Measurements from ENCODE around the gene HEXA.

Gene HEXA

DNA sequence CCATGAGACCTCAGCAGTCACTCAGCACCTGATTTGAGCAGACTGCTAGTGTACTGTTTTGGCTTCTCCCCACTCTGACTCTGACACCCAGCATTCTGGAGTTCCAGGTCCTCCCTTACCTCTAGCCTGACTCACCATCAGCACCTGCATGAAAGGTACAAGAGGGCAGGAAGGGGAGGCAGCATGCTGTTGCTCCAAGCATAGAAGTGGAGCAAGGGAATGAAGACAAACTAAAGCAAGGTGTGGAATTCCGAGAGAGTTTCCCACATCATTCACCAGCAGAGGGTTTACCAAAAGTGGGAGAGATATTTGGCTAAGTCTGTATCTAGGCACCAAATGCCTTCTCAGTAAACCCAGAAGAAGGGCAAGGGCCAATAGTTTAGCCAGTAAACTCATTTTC, 21.3 kb downstream of the HEXA start:
- no peak overlapping the region for H4K8ac ChIP-seq (ENCODE audit: low read depth, low read length)
- H3K27ac ChIP-seq (replicated peaks; ENCODE audit: low read length) = no peak overlapping the region
- no peak overlapping the region for H3K4ac ChIP-seq (ENCODE audit: low read length)
- H2AFZ ChIP-seq (ENCODE audit: low read length) = no peak overlapping the region
- H2BK12ac ChIP-seq (ENCODE audit: low read length) = no peak overlapping the region
- no peak overlapping the region for H3K9ac ChIP-seq (ENCODE audit: low read depth, low read length, poor library complexity)
- H4K91ac ChIP-seq (ENCODE audit: low read depth, low read length, poor library complexity) = no peak overlapping the region
- no peaks in the 10 kb centered on the region for H3K9me3 ChIP-seq (replicated peaks in 1 of 2; ENCODE audit: control insufficient read depth in 2 of 2, insufficient read depth in 1 of 2, low read depth in 1 of 2, low read length in 2 of 2)
- H3K23ac ChIP-seq (ENCODE audit: low read depth, low read length, poor library complexity) = no peak overlapping the region
- no peak overlapping the region for H2BK120ac ChIP-seq (ENCODE audit: low read depth, low read length)
- H3K79me1 ChIP-seq (ENCODE audit: low read depth, low read length) = no peaks in the 10 kb centered on the region
- no peak overlapping the region for H2BK5ac ChIP-seq (ENCODE audit: low read length)
- WGBS, 2 donors (ENCODE audit: extremely low coverage in 2 of 2, insufficient read length in 2 of 2, insufficient replicate concordance in 1 of 2) = no CpG with 5 or more reads among the region's 1 CpG
- H3K14ac ChIP-seq (ENCODE audit: low read length) = no peak overlapping the region
- peaks cover 11 to 67% of the 10 kb centered on the region in 2 donors for H3K36me3 ChIP-seq (replicated peaks in 1 of 2; ENCODE audit: control insufficient read depth in 2 of 2, insufficient read depth in 2 of 2, low read length in 2 of 2)
- DNase-seq (ENCODE audit: low spot score) = no peak
- no peak overlapping the region for H3K18ac ChIP-seq (ENCODE audit: low read length)
- H2AK5ac ChIP-seq (ENCODE audit: low read depth, low read length) = no peak overlapping the region
- H3K4me2 ChIP-seq (ENCODE audit: insufficient read depth, low read length, poor library complexity, severe bottlenecking) = no peak overlapping the region
- no peaks in the 10 kb centered on the region for H3K4me1 ChIP-seq (ENCODE audit: control insufficient read depth in 2 of 2, insufficient read depth in 1 of 2, low read depth in 1 of 2, low read length in 2 of 2)
- no peak overlapping the region for H2BK15ac ChIP-seq (ENCODE audit: low read length)
- no peak overlapping the region for H3K4me3 ChIP-seq (ENCODE audit: low read length in 2 of 2)
- H3K27me3 ChIP-seq (ENCODE audit: control insufficient read depth in 3 of 3, insufficient read depth in 3 of 3, low read depth in 1 of 3, low read length in 3 of 3) = no peaks in the 10 kb centered on the region

DNA sequence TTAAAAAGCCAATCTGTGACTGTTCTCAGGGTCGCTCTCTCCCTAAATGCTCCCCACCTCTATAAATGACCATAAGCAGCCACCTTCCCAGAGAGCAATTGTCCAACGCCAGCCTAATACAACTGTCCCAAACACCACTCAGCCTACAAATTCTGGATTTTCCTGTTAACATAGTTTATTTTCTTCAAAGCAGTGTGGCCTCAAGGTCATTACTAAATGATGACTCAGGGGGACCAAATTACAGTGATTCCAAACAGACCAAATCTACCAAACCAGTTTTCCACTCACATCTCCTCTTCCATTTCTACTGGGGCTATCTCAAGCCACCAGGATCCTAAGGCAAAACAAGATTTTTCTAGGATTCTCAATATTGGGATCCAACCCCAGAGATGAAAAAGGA, 22.5 kb downstream of the HEXA start:
- Histone ChIP-seq H2AFZ (ENCODE audit: low read length) (no peak overlapping the region), H4K8ac (ENCODE audit: low read depth, low read length) (no peak overlapping the region), H2BK5ac (ENCODE audit: low read length) (no peak overlapping the region), H3K18ac (ENCODE audit: low read length) (no peak overlapping the region), H2BK15ac (ENCODE audit: low read length) (no peak overlapping the region), H2BK120ac (ENCODE audit: low read depth, low read length) (no peak overlapping the region), H3K9me3 (replicated peaks in 1 of 2; ENCODE audit: control insufficient read depth in 2 of 2, insufficient read depth in 1 of 2, low read depth in 1 of 2, low read length in 2 of 2) (no peaks in the 10 kb centered on the region), H3K4ac (ENCODE audit: low read length) (no peak overlapping the region), H4K91ac (ENCODE audit: low read depth, low read length, poor library complexity) (no peak overlapping the region), H2BK12ac (ENCODE audit: low read length) (no peak overlapping the region), H3K79me1 (ENCODE audit: low read depth, low read length) (no peaks in the 10 kb centered on the region), H3K9ac (ENCODE audit: low read depth, low read length, poor library complexity) (no peak overlapping the region), H3K4me1 (ENCODE audit: control insufficient read depth in 2 of 2, insufficient read depth in 1 of 2, low read depth in 1 of 2, low read length in 2 of 2) (no peaks in the 10 kb centered on the region), H3K4me2 (ENCODE audit: insufficient read depth, low read length, poor library complexity, severe bottlenecking) (no peak overlapping the region), H3K4me3 (ENCODE audit: low read length in 2 of 2) (no peak overlapping the region), H2AK5ac (ENCODE audit: low read depth, low read length) (no peak overlapping the region), H3K14ac (ENCODE audit: low read length) (no peak overlapping the region), H3K23ac (ENCODE audit: low read depth, low read length, poor library complexity) (no peak overlapping the region), H3K27me3 (ENCODE audit: control insufficient read depth in 3 of 3, insufficient read depth in 3 of 3, low read depth in 1 of 3, low read length in 3 of 3) (no peaks in the 10 kb centered on the region), H3K27ac (replicated peaks; ENCODE audit: low read length) (no peak overlapping the region), H3K36me3 (replicated peaks in 1 of 2; ENCODE audit: control insufficient read depth in 2 of 2, insufficient read depth in 2 of 2, low read length in 2 of 2) (peaks cover 11 to 80% of the 10 kb centered on the region in 2 donors)
- no peak for DNase-seq (ENCODE audit: low spot score)
- no CpG with 5 or more reads among the region's 2 CpGs for WGBS, 2 donors (ENCODE audit: extremely low coverage in 2 of 2, insufficient read length in 2 of 2, insufficient replicate concordance in 1 of 2)

DNA sequence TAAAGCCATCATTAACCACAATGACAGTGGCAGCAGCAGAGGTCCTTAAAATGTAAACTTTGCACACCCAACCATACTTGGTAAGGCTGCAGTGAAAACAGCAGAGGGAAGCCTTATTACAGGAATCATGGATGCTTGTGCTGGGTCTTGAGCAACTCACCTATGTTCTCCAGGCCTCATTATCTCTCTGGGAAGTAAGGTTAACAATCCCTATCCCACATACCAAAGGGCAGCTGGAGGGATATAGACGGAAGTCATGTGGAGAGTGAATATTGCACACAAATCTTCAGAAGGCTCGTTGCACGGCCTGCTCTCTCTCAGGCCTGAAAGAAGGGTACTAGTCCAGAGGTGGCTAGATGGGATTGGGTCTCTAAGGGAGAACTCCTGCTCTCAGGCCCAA, 30.0 kb downstream of the HEXA start:
- H3K36me3 ChIP-seq (replicated peaks in 1 of 2; ENCODE audit: control insufficient read depth in 2 of 2, insufficient read depth in 2 of 2, low read length in 2 of 2) = peaks cover 19 to 77% of the 10 kb centered on the region in 2 donors
- peaks cover 0 to 1% of the 10 kb centered on the region in 2 donors for H3K4me1 ChIP-seq (ENCODE audit: control insufficient read depth in 2 of 2, insufficient read depth in 1 of 2, low read depth in 1 of 2, low read length in 2 of 2)
- H3K9ac ChIP-seq (ENCODE audit: low read depth, low read length, poor library complexity) = no peak overlapping the region

DNA sequence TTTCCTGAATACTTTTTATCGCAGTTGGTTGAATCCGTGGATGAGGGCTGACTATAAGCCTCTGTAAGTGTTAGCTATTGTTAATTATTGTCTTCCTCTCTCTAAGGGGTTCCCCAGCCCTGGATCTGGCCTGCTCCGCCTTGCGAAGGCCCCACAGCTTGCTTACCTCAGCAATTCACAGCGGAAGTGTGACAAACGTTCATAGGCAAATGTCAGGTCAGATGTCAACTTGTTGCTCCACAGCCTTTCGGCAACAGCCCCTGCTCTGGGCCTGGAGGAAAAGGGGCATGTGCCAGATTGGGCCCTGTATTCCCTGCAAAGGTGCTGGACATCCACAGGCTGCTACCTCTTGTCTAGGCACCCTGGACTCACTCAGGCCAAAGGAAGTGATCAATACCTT, 30.5 kb downstream of the HEXA start:
- DNase-seq (ENCODE audit: low spot score) = no peak
- H3K4me3 ChIP-seq (ENCODE audit: low read length in 2 of 2) = no peak overlapping the region
- no peaks in the 10 kb centered on the region for H3K9me3 ChIP-seq (replicated peaks in 1 of 2; ENCODE audit: control insufficient read depth in 2 of 2, insufficient read depth in 1 of 2, low read depth in 1 of 2, low read length in 2 of 2)
- H2BK12ac ChIP-seq (ENCODE audit: low read length) = no peak overlapping the region
- no peak overlapping the region for H3K4ac ChIP-seq (ENCODE audit: low read length)
- H3K9ac ChIP-seq (ENCODE audit: low read depth, low read length, poor library complexity) = no peak overlapping the region
- no peaks in the 10 kb centered on the region for H3K27me3 ChIP-seq (ENCODE audit: control insufficient read depth in 3 of 3, insufficient read depth in 3 of 3, low read depth in 1 of 3, low read length in 3 of 3)
- H3K4me2 ChIP-seq (ENCODE audit: insufficient read depth, low read length, poor library complexity, severe bottlenecking) = no peak overlapping the region
- H2BK15ac ChIP-seq (ENCODE audit: low read length) = no peak overlapping the region
- no peak overlapping the region for H2BK5ac ChIP-seq (ENCODE audit: low read length)
- H2BK120ac ChIP-seq (ENCODE audit: low read depth, low read length) = no peak overlapping the region
- no peak overlapping the region for H2AFZ ChIP-seq (ENCODE audit: low read length)
- no peak overlapping the region for H2AK5ac ChIP-seq (ENCODE audit: low read depth, low read length)
- no peak overlapping the region for H4K8ac ChIP-seq (ENCODE audit: low read depth, low read length)
- no CpG with 5 or more reads among the region's 7 CpGs for WGBS, 2 donors (ENCODE audit: extremely low coverage in 2 of 2, insufficient read length in 2 of 2, insufficient replicate concordance in 1 of 2)
- H3K14ac ChIP-seq (ENCODE audit: low read length) = no peak overlapping the region
- no peak overlapping the region for H4K91ac ChIP-seq (ENCODE audit: low read depth, low read length, poor library complexity)
- no peak overlapping the region for H3K23ac ChIP-seq (ENCODE audit: low read depth, low read length, poor library complexity)
- peaks cover 0 to 1% of the 10 kb centered on the region in 2 donors for H3K4me1 ChIP-seq (ENCODE audit: control insufficient read depth in 2 of 2, insufficient read depth in 1 of 2, low read depth in 1 of 2, low read length in 2 of 2)
- peaks cover 17 to 72% of the 10 kb centered on the region in 2 donors for H3K36me3 ChIP-seq (replicated peaks in 1 of 2; ENCODE audit: control insufficient read depth in 2 of 2, insufficient read depth in 2 of 2, low read length in 2 of 2)
- H3K27ac ChIP-seq (replicated peaks; ENCODE audit: low read length) = no peak overlapping the region
- no peaks in the 10 kb centered on the region for H3K79me1 ChIP-seq (ENCODE audit: low read depth, low read length)
- no peak overlapping the region for H3K18ac ChIP-seq (ENCODE audit: low read length)

More for the DNA sequence above, 30.0 kb downstream of the HEXA start:
- Histone ChIP-seq H2AFZ (ENCODE audit: low read length) (no peak overlapping the region), H3K18ac (ENCODE audit: low read length) (no peak overlapping the region), H2BK120ac (ENCODE audit: low read depth, low read length) (no peak overlapping the region), H3K9me3 (replicated peaks in 1 of 2; ENCODE audit: control insufficient read depth in 2 of 2, insufficient read depth in 1 of 2, low read depth in 1 of 2, low read length in 2 of 2) (no peaks in the 10 kb centered on the region), H3K4me3 (ENCODE audit: low read length in 2 of 2) (no peak overlapping the region), H4K91ac (ENCODE audit: low read depth, low read length, poor library complexity) (no peak overlapping the region), H3K23ac (ENCODE audit: low read depth, low read length, poor library complexity) (no peak overlapping the region), H2BK12ac (ENCODE audit: low read length) (no peak overlapping the region), H2BK15ac (ENCODE audit: low read length) (no peak overlapping the region), H3K27me3 (ENCODE audit: control insufficient read depth in 3 of 3, insufficient read depth in 3 of 3, low read depth in 1 of 3, low read length in 3 of 3) (no peaks in the 10 kb centered on the region), H3K27ac (replicated peaks; ENCODE audit: low read length) (no peak overlapping the region), H3K4me2 (ENCODE audit: insufficient read depth, low read length, poor library complexity, severe bottlenecking) (no peak overlapping the region), H3K4ac (ENCODE audit: low read length) (no peak overlapping the region), H3K79me1 (ENCODE audit: low read depth, low read length) (no peaks in the 10 kb centered on the region), H4K8ac (ENCODE audit: low read depth, low read length) (no peak overlapping the region), H3K14ac (ENCODE audit: low read length) (no peak overlapping the region), H2BK5ac (ENCODE audit: low read length) (no peak overlapping the region), H2AK5ac (ENCODE audit: low read depth, low read length) (no peak overlapping the region)
- no peak for DNase-seq (ENCODE audit: low spot score)
- WGBS, 2 donors (ENCODE audit: extremely low coverage in 2 of 2, insufficient read length in 2 of 2, insufficient replicate concordance in 1 of 2) = no CpG with 5 or more reads among the region's 3 CpGs
